NT2/D1 (cell line): Measurements from ENCODE around the gene ARHGAP5.

Experiments used
- YY1 ChIP-seq: IDR thresholded peaks from 2 replicates; pipeline ENCODE4 v1.6.1; 2011; ENCODE audit not compliant: insufficient read length, insufficient read depth
- ZNF274 ChIP-seq: IDR thresholded peaks from 2 replicates; pipeline ENCODE4 v1.6.1; 2011; ENCODE audit warnings: mild to moderate bottlenecking, low read depth, low read length

- no peak for TF ChIP-seq YY1
- TF ChIP-seq ZNF274, result no peak
These were observed 13.6 kb downstream of the ARHGAP5 start for GRCh38 chr14:32090686-32091085.
